ENCODE data around the gene MOV10. TPM values are rescaled to one million over a fixed set of nuclear protein-coding genes. Genes with fewer than 3 reads are reported as not detected.

The MOV10 gene
- total and polyA plus RNA-seq, 7 donors: 4.8 to 10.6 (median 6.4) TPM

GRCh38 chr1:112708002-112708448 is 33.6 kb downstream of the MOV10 start:
- H3K36me3 ChIP-seq (ENCODE audit: insufficient read depth in 1 of 2, low read depth in 1 of 2): peaks cover 0 to 18% of the 10 kb centered on the region in 2 donors
- peaks cover 18% of the 10 kb centered on the region for H3K4me1 ChIP-seq
- peak overlapping the region; percentile 83 for H3K27ac ChIP-seq
- DNase-seq: no peak
- ATAC-seq: peak in 1 of 4 donors; percentile 23
- no peaks in the 10 kb centered on the region for H3K27me3 ChIP-seq (ENCODE audit: insufficient read depth in 3 of 3, low read length in 2 of 3)
- 37 to 72% (median 42%) methylated on average over 6 of the region's 6 CpGs for WGBS, 3 donors
- intact Hi-C loops (cut with DNase I): loop anchor here (2.0 to 5.0 kb wide), 4 partner anchors 36 to 206 kb away; partner anchors contain the start of genes CAPZA1 (in 1 of the 2), MOV10 (in 1 of the 2) and ST7L (in 1 of the 2)
- no peaks in the 10 kb centered on the region for H3K9me3 ChIP-seq
- TF ChIP-seq CTCF (IDR thresholded peaks at IDR 0.05): no peak
- H3K4me3 ChIP-seq: no peak overlapping the region

- intact Hi-C loops (cut with DNase I): loop anchor here (2.0 to 5.0 kb wide), 4 partner anchors 36 to 206 kb away; partner anchors contain the start of genes CAPZA1 (in 1 of the 2), MOV10 (in 1 of the 2) and ST7L (in 1 of the 2)
- H3K27me3 ChIP-seq (ENCODE audit: insufficient read depth in 3 of 3, low read length in 2 of 3): no peaks in the 10 kb centered on the region
- no peak for TF ChIP-seq CTCF (IDR thresholded peaks at IDR 0.05)
- no peak for ATAC-seq
- no peaks in the 10 kb centered on the region for H3K9me3 ChIP-seq
- no peak overlapping the region for H3K27ac ChIP-seq
- H3K36me3 ChIP-seq (ENCODE audit: insufficient read depth in 1 of 2, low read depth in 1 of 2): peaks cover 0 to 14% of the 10 kb centered on the region in 2 donors
- no peak overlapping the region for H3K4me3 ChIP-seq
- H3K4me1 ChIP-seq: peaks cover 22% of the 10 kb centered on the region
- DNase-seq: no peak
- 86 to 95% (median 89%) methylated on average over 3 of the region's 3 CpGs for WGBS, 3 donors
These were observed 34.0 kb downstream of the MOV10 start for GRCh38 chr1:112708489-112708888.

- Histone ChIP-seq H3K27me3 (ENCODE audit: insufficient read depth in 3 of 3, low read length in 2 of 3) (no peaks in the 10 kb centered on the region), H3K27ac (no peak overlapping the region), H3K4me3 (no peak overlapping the region), H3K36me3 (ENCODE audit: insufficient read depth in 1 of 2, low read depth in 1 of 2) (peaks cover 0 to 12% of the 10 kb centered on the region in 2 donors), H3K9me3 (no peaks in the 10 kb centered on the region), H3K4me1 (peaks cover 21% of the 10 kb centered on the region)
- WGBS, 3 donors: 84 to 91% (median 88%) methylated on average over 7 of the region's 7 CpGs
- intact Hi-C loops (cut with DNase I): loop anchor here (5.0 to 10.0 kb wide), 2 partner anchors 245 to 318 kb away; partner anchors contain the start of gene SLC16A1 (in 1 of the 2)
- TF ChIP-seq CTCF (IDR thresholded peaks at IDR 0.05): no peak
- no peak for ATAC-seq
- DNase-seq: no peak
These were observed 35.7 kb downstream of the MOV10 start for GRCh38 chr1:112710159-112710558.

GRCh38 chr1:112710586-112710985 is 36.1 kb downstream of the MOV10 start:
- ATAC-seq: no peak
- whole genome bisulfite sequencing, 3 donors: 85 to 99% (median 87%) methylated on average over 3 of the region's 3 CpGs
- Histone ChIP-seq H3K27me3 (ENCODE audit: insufficient read depth in 3 of 3, low read length in 2 of 3) (no peaks in the 10 kb centered on the region), H3K9me3 (no peaks in the 10 kb centered on the region), H3K4me3 (no peak overlapping the region), H3K27ac (no peak overlapping the region), H3K36me3 (ENCODE audit: insufficient read depth in 1 of 2, low read depth in 1 of 2) (peaks cover 0 to 12% of the 10 kb centered on the region in 2 donors), H3K4me1 (peaks cover 17% of the 10 kb centered on the region)
- intact Hi-C loops (cut with DNase I): loop anchor here (5.0 to 10.0 kb wide), 2 partner anchors 244 to 318 kb away; partner anchors contain the start of gene SLC16A1 (in 1 of the 2)
- no peak for DNase-seq
- TF ChIP-seq CTCF (IDR thresholded peaks at IDR 0.05): no peak

Measured in psoas muscle (tissue), 8 donors.